ENCODE data around the gene FOXL1. TPM values are rescaled to one million over a fixed set of nuclear protein-coding genes. Genes with fewer than 3 reads are reported as not detected.
"Not testable (repeated sequence)": the region's sequence is repeated elsewhere in the genome, so short reads cannot be mapped to it uniquely, and the experiment has no call there.

Gene FOXL1
- polyA plus RNA-seq, 1 donor, result 0.26 TPM

- DNase-seq, result no peak
These were observed 3.1 kb downstream of the FOXL1 start for GRCh38 chr16:86581458-86581857.

- DNase-seq, result no peak
These were observed 5.8 kb downstream of the FOXL1 start for GRCh38 chr16:86584071-86584685.

- no peak for DNase-seq
These were observed 6.7 kb downstream of the FOXL1 start for GRCh38 chr16:86584726-86585721.

- DNase-seq, result no peak
These were observed 7.7 kb downstream of the FOXL1 start for GRCh38 chr16:86585821-86586611.

- no peak for DNase-seq
These were observed 9.1 kb downstream of the FOXL1 start for GRCh38 chr16:86587487-86587886.

- not testable (repeated sequence) for DNase-seq
These were observed 9.6 kb downstream of the FOXL1 start for GRCh38 chr16:86587955-86588354.

GRCh38 chr16:86590501-86591144, 12.3 kb downstream of the FOXL1 start:
- no peak for DNase-seq

GRCh38 chr16:86591270-86591669, 12.9 kb downstream of the FOXL1 start:
- no peak for DNase-seq

GRCh38 chr16:86593913-86594620, 15.7 kb downstream of the FOXL1 start:
- DNase-seq, result no peak

GRCh38 chr16:86594721-86595120, 16.4 kb downstream of the FOXL1 start:
- DNase-seq, result no peak

- no peak for DNase-seq
These were observed 17.7 kb downstream of the FOXL1 start for GRCh38 chr16:86595983-86596605.

- DNase-seq, result no peak
These were observed 19.0 kb downstream of the FOXL1 start for GRCh38 chr16:86597126-86597879.

GRCh38 chr16:86597880-86598606, 19.7 kb downstream of the FOXL1 start:
- no peak for DNase-seq

GRCh38 chr16:86598607-86599565, 20.5 kb downstream of the FOXL1 start:
- no peak for DNase-seq

GRCh38 chr16:86601356-86601755, 23.0 kb downstream of the FOXL1 start:
- DNase-seq, result no peak

- no peak for DNase-seq
These were observed 24.2 kb downstream of the FOXL1 start for GRCh38 chr16:86602521-86602920.

GRCh38 chr16:86604436-86605193, 26.3 kb downstream of the FOXL1 start:
- DNase-seq, result no peak

- no peak for DNase-seq
These were observed 27.6 kb downstream of the FOXL1 start for GRCh38 chr16:86605950-86606349.

Data from hindlimb muscle (tissue), 1 donor.